ENCODE results near the gene TLR5.

Gene TLR5

DNA sequence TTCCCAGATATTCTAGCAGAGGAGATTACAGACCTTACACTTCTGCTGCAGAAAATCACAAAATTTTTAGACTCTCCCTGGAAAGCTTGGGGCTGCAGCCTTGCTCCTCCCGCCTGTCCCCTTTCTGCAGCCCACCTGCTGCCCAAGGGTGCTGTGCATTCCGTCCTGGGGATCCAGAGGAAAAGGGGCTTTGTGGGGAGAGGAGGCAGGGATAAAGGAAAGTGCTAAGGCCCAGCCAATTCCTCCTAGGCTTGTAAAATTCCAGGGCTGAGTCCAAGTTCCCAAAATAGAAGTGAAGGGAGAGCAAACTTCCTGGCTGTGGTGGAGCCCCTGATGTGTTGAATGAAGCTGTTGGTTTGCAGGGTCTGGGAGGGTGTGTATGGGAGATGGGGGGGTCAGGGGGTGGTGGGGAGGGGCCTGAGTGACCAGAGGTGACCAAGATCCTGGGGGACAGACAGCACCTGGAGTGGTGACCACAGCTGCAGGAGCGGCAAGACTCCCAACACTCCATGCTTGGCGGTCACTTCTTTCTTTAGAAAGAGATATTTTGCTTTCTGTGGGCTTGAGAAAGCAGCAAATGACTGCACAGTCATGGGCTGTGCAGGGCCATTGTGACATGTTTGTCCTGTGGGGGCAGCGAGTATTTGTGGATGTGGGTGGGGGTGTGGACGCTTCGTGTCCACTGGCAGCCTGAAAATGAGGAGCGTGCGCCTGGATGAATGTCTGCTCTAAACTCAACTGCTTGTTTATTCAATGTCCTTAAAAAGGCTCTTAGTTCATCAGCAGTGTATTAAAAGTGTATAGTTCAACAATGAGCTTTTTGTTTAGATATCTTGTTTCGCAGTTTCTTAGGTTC, 68.4 kb downstream of the TLR5 start:
- in situ Hi-C loops (cut with MboI; ENCODE audit: low sequenced_read_pairs): loop anchor here (25.0 kb wide), 2 partner anchors 287 to 612 kb away; no protein-coding TSS in a partner anchor

DNA sequence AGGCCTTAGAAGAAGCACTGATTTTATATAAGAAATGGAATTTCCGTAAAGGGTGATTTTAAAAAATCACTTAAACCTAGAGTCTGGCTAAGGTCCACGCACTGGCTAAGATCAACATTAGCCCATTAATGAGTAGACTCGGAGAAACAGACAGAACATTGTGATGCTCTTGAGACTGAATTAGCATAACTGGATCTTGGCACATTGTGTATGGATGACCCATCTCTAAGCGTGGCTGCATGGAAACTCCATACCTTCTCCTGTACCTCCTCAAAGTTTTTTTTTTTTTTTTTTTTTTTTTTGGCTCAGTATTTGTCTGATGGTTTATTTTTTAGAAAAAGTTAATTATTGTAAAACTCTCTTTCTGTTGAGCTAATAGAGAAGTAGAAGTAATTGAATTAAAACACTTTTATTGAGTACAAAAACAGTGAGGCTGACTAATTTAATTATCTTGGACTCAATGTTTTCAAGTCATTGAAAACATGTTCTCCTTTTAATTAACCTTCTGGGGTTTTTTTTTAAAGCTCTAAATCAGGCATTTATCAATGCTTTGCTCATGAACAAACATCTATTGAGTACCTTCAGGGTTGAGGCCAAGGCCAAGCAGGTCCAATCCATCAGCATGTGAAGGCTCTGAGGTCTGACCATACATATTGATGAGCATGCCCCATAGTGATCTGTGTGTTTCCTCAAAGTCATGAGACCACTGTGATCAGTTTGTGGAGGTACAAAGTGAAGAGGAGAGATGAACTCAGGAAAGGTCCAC, 74.0 kb downstream of the TLR5 start:
- in situ Hi-C loops (cut with MboI; ENCODE audit: low sequenced_read_pairs): no loop called here

DNA sequence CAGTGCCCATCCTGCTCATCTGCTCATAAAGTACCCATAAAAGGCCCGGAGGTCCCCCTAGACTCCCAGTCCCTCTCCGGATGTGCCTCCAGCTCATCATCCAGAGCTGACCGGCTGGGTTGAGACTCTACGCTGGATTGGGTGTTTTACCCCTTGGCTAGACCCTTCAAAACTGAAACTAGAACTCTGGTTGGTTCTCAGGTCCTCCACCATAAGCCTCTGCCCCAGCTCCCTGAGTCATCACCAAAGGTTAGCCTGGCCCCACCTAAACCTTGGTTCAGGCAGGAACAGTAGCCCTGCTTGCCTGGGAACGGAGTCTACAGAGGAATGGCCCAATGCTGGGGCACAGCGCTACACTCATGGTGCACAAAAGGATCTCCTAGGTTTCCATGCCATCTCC, 75.1 kb downstream of the TLR5 start:
- in situ Hi-C loops (cut with MboI; ENCODE audit: low sequenced_read_pairs): no loop called here

DNA sequence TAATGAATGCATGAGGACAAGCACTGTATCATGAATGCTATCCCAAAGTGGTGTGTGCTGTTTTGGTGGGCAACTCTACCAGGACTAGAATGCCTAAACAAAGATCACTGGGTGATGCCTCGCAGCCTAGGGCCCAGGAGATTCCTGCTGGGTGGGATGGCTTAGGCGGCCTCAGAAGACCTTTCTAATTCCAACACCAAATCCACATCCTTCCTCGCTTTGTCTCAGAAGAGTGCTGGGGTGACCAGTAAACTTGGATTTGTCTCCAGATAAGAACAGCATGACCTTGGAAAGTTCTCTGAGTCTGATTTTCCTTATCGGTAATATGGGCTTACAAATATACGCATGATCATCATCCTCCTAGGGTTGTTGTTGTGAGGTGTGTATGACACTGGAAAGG, 76.6 kb downstream of the TLR5 start:
- in situ Hi-C loops (cut with MboI; ENCODE audit: low sequenced_read_pairs): no loop called here

DNA sequence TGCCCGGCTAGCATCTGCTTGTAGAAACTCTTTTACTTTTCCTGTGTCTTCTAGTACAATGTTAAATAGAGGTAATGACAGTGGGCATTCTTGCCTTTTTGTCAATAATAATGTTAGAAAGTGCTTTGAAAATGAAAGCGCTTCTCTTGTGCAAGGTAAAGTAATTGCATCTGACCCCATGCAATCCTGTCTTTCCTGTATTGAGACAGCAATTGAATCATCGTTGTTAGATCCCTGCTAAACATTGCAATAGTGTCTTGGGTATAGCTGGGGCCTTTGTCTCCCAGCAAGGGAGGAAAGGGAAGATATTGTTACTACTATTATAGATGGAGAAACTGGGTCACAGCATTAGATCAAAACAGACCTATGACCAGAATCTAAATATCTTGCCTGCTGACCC, 80.9 kb downstream of the TLR5 start:
- in situ Hi-C loops (cut with MboI; ENCODE audit: low sequenced_read_pairs): no loop called here

DNA sequence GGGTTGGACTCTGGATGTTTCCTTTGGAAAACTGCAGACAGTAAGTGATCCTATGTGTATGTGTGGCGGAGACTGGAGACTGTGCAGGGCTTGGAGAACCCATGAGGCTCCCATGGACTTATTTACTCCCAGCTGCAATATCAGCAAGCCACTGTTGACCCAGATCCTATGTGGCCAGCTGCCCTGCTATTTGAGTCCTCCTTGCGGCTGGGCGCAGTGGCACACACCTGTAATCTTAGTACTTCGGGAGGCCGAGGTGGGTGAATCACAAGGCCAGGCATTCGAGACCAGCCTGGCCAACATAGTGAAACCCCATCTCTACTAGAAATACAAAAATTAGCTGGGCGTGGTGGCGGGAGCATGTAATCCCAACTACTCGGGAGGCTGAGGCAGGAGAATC, 83.5 kb downstream of the TLR5 start:
- in situ Hi-C loops (cut with MboI; ENCODE audit: low sequenced_read_pairs): no loop called here

Measured in HL-60/S4 (cell line).